ENCODE data around the gene ACSBG1. TPM values are rescaled to one million over a fixed set of nuclear protein-coding genes. Genes with fewer than 3 reads are reported as not detected.

ACSBG1 gene
- total and polyA plus RNA-seq, 2 donors (not counting 1 experiment from before 2014, with no cell fraction given), result not detected

- Histone ChIP-seq H3K4me2 (ENCODE audit: extremely low read depth, insufficient read depth, low read length) (no peak overlapping the region), H3K4me1 (ENCODE audit: control insufficient read depth, extremely low read depth, insufficient read depth, low read length) (no peaks in the 10 kb centered on the region), H2AFZ (ENCODE audit: low read length) (no peak overlapping the region), H4K20me1 (ENCODE audit: control insufficient read depth, extremely low read depth, insufficient read depth, low read length) (no peaks in the 10 kb centered on the region), H3K9ac (ENCODE audit: insufficient read depth, low read length) (no peak overlapping the region), H3K27ac (ENCODE audit: insufficient read depth, low read length) (no peak overlapping the region), H3K36me3 (ENCODE audit: control insufficient read depth, insufficient read depth, low read length) (no peaks in the 10 kb centered on the region), H3K79me2 (ENCODE audit: control insufficient read depth, insufficient read depth, low read length) (no peaks in the 10 kb centered on the region), H3K9me3 (ENCODE audit: control insufficient read depth, insufficient read depth, low read depth, low read length) (no peaks in the 10 kb centered on the region), H3K4me3 (replicated peaks in 1 of 4; ENCODE audit: control extremely low read depth in 1 of 4, insufficient read depth in 1 of 4, low read depth in 3 of 4, low read length in 4 of 4) (no peak overlapping the region), H3K27me3 (ENCODE audit: control insufficient read depth, insufficient read depth, low read length) (peaks cover 4% of the 10 kb centered on the region)
- TF ChIP-seq, protein P1, sequence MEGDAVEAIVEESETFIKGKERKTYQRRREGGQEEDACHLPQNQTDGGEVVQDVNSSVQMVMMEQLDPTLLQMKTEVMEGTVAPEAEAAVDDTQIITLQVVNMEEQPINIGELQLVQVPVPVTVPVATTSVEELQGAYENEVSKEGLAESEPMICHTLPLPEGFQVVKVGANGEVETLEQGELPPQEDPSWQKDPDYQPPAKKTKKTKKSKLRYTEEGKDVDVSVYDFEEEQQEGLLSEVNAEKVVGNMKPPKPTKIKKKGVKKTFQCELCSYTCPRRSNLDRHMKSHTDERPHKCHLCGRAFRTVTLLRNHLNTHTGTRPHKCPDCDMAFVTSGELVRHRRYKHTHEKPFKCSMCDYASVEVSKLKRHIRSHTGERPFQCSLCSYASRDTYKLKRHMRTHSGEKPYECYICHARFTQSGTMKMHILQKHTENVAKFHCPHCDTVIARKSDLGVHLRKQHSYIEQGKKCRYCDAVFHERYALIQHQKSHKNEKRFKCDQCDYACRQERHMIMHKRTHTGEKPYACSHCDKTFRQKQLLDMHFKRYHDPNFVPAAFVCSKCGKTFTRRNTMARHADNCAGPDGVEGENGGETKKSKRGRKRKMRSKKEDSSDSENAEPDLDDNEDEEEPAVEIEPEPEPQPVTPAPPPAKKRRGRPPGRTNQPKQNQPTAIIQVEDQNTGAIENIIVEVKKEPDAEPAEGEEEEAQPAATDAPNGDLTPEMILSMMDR (conservative IDR thresholded peaks at IDR 0.05 in 1 of 2, IDR thresholded peaks at IDR 0.05 in 1 of 2; ENCODE audit: low read depth in 1 of 2, low read length in 2 of 2), result no peak
- peak in 1 of 2 donors; percentile 48 for DNase-seq (ENCODE audit: low read depth in 2 of 2)
These were observed 10.9 kb downstream of the ACSBG1 start for GRCh38 chr15:78223396-78224022.

GRCh38 chr15:78222745-78223395, 11.5 kb downstream of the ACSBG1 start:
- no peak for DNase-seq (ENCODE audit: low read depth in 2 of 2)
- H3K27ac ChIP-seq (ENCODE audit: insufficient read depth, low read length), result no peak overlapping the region
- H3K4me3 ChIP-seq (replicated peaks in 1 of 4; ENCODE audit: control extremely low read depth in 1 of 4, insufficient read depth in 1 of 4, low read depth in 3 of 4, low read length in 4 of 4), result no peak overlapping the region
- TF ChIP-seq EZH2 (IDR thresholded peaks at IDR 0.05; ENCODE audit: low read length, missing control alignments), result no peak
- TF ChIP-seq, protein P1 (conservative IDR thresholded peaks at IDR 0.05 in 1 of 2, IDR thresholded peaks at IDR 0.05 in 1 of 2; ENCODE audit: low read depth in 1 of 2, low read length in 2 of 2), result no peak
- no peaks in the 10 kb centered on the region for H3K9me3 ChIP-seq (ENCODE audit: control insufficient read depth, insufficient read depth, low read depth, low read length)
- no peaks in the 10 kb centered on the region for H3K4me1 ChIP-seq (ENCODE audit: control insufficient read depth, extremely low read depth, insufficient read depth, low read length)
- no peak overlapping the region for H3K4me2 ChIP-seq (ENCODE audit: extremely low read depth, insufficient read depth, low read length)
- no peak overlapping the region for H3K9ac ChIP-seq (ENCODE audit: insufficient read depth, low read length)
- H3K27me3 ChIP-seq (ENCODE audit: control insufficient read depth, insufficient read depth, low read length), result peaks cover 4% of the 10 kb centered on the region
- no peak overlapping the region for H2AFZ ChIP-seq (ENCODE audit: low read length)
- no peaks in the 10 kb centered on the region for H3K79me2 ChIP-seq (ENCODE audit: control insufficient read depth, insufficient read depth, low read length)
- no peaks in the 10 kb centered on the region for H3K36me3 ChIP-seq (ENCODE audit: control insufficient read depth, insufficient read depth, low read length)
- H4K20me1 ChIP-seq (ENCODE audit: control insufficient read depth, extremely low read depth, insufficient read depth, low read length), result no peaks in the 10 kb centered on the region

GRCh38 chr15:78220713-78221112, 13.7 kb downstream of the ACSBG1 start:
- Histone ChIP-seq H2AFZ (ENCODE audit: low read length) (no peak overlapping the region), H3K9ac (ENCODE audit: insufficient read depth, low read length) (no peak overlapping the region), H3K27me3 (ENCODE audit: control insufficient read depth, insufficient read depth, low read length) (peaks cover 4% of the 10 kb centered on the region), H3K4me3 (replicated peaks in 1 of 4; ENCODE audit: control extremely low read depth in 1 of 4, insufficient read depth in 1 of 4, low read depth in 3 of 4, low read length in 4 of 4) (no peak overlapping the region), H3K36me3 (ENCODE audit: control insufficient read depth, insufficient read depth, low read length) (no peaks in the 10 kb centered on the region), H3K27ac (ENCODE audit: insufficient read depth, low read length) (no peak overlapping the region), H3K79me2 (ENCODE audit: control insufficient read depth, insufficient read depth, low read length) (no peaks in the 10 kb centered on the region), H3K4me1 (ENCODE audit: control insufficient read depth, extremely low read depth, insufficient read depth, low read length) (no peaks in the 10 kb centered on the region), H3K9me3 (ENCODE audit: control insufficient read depth, insufficient read depth, low read depth, low read length) (no peaks in the 10 kb centered on the region), H4K20me1 (ENCODE audit: control insufficient read depth, extremely low read depth, insufficient read depth, low read length) (no peaks in the 10 kb centered on the region), H3K4me2 (ENCODE audit: extremely low read depth, insufficient read depth, low read length) (no peak overlapping the region)
- peak in 1 of 2 donors; percentile 30 for DNase-seq (ENCODE audit: low read depth in 2 of 2)
- no peak for TF ChIP-seq EZH2 (IDR thresholded peaks at IDR 0.05; ENCODE audit: low read length, missing control alignments)
- TF ChIP-seq, protein P1 (conservative IDR thresholded peaks at IDR 0.05 in 1 of 2, IDR thresholded peaks at IDR 0.05 in 1 of 2; ENCODE audit: low read depth in 1 of 2, low read length in 2 of 2), result no peak

Data from fibroblast of lung (primary cell).